WI38 (cell line): ENCODE measurements around the gene S100Z.
"Not testable (repeated sequence)": the region's sequence is repeated elsewhere in the genome, so short reads cannot be mapped to it uniquely, and the experiment has no call there.

ENCODE experiments used
- H3K4me3 ChIP-seq: 2 replicates; pipeline ENCODE4 v1.5.1; 2011; ENCODE audit warnings: low read depth, mild to moderate bottlenecking, control low read depth, low read length
- TF ChIP-seq, protein P1 (sequence below): IDR thresholded peaks from 2 replicates; pipeline ENCODE4 v1.5.1; 2012; ENCODE audit warnings: low read depth, mild to moderate bottlenecking, control low read depth, low read length

Gene S100Z

DNA sequence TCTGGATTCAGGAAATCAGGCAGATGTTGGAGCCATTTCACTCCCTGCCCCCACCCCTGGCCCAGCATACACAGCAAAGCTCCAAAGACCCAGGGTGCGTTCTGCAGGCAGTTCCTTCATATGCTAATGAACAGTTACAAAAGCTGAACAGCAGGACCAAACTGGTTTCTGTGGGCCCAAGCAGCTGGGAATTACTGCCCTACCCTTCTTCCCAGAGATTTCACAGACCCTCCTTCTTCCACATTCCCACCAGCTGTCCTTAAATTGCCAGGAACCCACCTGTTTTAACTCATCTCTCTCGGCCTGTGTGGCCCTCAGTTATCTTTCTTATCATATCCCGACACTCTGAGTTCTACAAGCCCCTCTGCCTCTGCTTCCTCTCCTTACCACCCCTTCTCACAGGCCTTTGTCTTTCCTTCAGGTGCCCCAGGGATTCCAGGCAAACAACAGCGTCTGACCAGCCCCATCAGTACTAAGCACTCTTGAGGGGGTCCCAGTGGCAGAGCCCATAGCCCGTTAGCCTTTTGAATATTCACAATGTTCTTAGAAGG lies 41.6 kb upstream of the S100Z start:
- TF ChIP-seq, protein P1, sequence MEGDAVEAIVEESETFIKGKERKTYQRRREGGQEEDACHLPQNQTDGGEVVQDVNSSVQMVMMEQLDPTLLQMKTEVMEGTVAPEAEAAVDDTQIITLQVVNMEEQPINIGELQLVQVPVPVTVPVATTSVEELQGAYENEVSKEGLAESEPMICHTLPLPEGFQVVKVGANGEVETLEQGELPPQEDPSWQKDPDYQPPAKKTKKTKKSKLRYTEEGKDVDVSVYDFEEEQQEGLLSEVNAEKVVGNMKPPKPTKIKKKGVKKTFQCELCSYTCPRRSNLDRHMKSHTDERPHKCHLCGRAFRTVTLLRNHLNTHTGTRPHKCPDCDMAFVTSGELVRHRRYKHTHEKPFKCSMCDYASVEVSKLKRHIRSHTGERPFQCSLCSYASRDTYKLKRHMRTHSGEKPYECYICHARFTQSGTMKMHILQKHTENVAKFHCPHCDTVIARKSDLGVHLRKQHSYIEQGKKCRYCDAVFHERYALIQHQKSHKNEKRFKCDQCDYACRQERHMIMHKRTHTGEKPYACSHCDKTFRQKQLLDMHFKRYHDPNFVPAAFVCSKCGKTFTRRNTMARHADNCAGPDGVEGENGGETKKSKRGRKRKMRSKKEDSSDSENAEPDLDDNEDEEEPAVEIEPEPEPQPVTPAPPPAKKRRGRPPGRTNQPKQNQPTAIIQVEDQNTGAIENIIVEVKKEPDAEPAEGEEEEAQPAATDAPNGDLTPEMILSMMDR: no peak
- no peak overlapping the region for H3K4me3 ChIP-seq

DNA sequence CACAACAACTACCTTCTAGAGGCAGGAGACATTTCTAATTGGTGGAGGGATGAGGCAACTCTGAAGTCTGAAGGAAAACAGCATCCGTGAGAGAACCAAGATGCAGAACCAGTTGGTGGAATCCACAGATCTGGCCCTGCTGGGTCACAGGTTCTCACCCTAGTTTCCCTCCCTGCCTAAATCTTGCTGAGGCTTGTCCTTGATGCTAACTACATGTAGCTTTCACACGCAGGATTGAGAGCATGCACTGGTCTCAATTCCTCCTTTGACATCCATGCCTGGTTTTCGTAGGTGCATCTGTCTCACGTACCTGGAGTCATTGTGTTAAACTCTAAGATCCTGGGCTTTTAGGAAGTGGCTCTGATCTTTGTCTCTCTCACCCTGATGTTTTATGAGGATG lies 40.7 kb upstream of the S100Z start:
- no peak overlapping the region for H3K4me3 ChIP-seq
- TF ChIP-seq, protein P1: no peak

DNA sequence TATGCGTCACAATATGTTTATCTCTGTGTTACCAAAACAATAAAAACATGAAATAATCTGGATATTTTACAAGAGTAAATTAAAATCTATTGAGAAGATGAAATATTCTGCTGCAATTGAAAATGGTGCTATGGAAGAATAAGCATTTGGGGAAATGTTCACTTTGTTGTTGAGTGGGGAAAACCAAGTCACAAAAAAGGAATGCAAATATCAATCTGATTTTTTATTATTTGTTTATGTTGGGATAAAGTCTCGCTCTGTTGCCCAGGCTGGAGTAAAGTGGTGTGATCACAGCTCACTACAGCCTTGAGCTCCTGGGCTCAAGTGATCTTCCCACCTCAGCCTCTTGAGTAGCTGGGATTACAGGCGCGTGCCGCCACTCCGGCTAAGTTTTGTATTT lies 39.6 kb upstream of the S100Z start:
- TF ChIP-seq, protein P1: no peak
- H3K4me3 ChIP-seq: no peak overlapping the region

DNA sequence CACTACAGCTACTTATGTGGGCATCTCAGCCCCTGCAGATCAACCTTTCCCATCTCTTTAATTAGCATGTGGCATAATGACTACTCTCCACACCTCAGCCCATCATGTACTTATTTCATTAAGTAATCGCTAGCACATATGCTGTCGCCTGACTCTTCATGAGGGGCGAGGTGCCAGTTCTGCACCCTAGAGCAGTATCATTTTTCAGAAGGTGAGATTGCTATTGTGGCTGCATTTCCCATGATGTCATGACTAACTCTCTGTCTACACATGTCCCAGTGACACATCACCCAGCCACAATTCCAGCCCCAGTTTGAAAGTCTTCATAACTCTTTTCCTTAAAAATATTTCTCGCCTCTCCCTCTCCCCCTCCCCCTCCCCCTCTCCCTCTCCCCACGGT lies 38.6 kb upstream of the S100Z start:
- TF ChIP-seq, protein P1: no peak
- no peak overlapping the region for H3K4me3 ChIP-seq

DNA sequence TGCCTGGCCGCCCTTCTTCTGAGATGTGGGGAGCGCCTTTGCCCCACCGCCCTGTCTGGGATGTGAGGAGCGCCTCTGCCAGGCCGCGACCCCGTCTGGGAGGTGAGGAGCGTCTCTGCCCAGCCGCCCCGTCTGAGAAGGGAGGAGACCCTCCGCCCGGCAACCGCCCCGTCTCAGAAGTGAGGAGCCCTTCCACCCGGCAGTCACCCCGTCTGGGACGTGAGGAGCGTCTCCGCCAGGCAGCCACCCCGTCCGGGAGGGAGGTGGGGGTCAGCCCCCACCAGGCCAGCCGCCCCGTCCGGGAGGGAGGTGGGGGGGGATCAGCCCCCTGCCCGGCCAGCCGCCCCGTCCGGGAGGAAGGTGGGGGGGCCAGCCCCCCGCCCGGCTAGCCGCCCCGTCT lies 37.6 kb upstream of the S100Z start:
- H3K4me3 ChIP-seq: not testable (repeated sequence)

DNA sequence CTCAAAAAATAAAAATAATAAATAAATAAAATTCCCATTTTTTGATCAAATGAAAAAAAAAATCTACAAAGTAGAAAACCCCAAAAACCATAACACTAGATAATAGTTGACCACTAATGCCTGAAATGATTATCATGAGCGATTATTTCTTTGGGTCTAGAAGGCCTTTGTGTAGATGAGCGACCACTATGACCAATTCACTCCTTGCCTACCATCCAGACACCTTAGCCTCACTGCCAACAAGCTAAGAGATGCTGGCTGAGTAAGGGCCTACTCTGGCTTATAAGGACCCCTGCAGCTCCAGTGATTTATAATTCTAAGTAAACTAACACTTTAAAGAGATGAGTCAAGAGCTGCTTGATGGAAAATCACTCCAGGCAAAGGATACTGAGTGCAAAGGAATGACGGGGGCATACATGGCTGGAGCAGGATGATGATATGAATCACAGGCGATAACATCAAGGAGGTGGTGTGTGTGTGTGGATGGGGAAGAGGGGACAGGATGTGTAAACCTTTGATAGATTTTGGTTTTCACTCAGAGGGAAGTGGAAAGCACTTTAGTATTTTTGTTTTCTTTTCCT lies 35.7 kb upstream of the S100Z start:
- TF ChIP-seq, protein P1: no peak

DNA sequence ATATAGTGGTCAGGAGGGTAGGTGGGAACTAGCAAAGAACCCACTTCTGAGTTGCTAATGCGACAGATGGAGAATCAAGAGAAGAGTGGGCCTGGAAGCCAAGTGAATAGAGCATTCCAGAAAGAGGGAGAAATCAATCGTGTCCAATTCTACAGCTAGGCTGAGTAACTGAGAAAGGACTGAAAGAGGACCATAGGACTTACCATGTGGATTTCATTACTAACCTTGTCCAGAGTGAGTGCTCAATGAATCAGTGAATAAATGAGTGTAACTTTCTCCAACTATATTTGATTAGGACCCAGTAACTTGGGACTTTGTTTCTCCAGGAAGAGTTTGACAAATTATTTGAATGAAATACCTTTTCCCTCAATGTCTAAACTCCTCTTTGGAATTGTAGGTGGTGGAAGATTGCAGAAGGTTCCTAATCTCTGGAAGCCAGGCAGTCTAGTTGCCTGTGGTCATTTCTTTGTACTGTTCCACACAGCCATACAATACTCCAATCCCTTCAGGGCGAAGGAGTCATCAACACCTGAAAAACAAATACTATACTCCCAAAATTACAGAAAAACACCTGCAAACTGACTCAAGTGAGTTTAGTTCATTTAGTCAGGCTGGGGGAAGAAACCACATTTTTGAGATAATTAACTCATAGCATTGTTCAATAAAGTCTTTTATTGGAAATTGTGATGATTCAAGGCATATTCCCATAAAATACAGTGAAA lies 33.5 kb upstream of the S100Z start:
- TF ChIP-seq, protein P1: no peak
- H3K4me3 ChIP-seq: no peak overlapping the region

More for the DNA sequence above, 35.7 kb upstream of the S100Z start:
- no peak overlapping the region for H3K4me3 ChIP-seq
